Dermis microvascular lymphatic vessel endothelial cell (primary cell): ENCODE data around the gene VPS50. TPM values are rescaled to one million over a fixed set of nuclear protein-coding genes. Genes with fewer than 3 reads are reported as not detected.

Experiments
- DNase-seq, 2 donors: peaks; one replicate each; pipeline versions ENCODE4 v3.0.0 to v3.0.0-alpha.2; 2010; ENCODE audit warnings: low read depth in 2 of 2
- total RNA-seq: library from RNA; depleted of rRNA; stranded (reverse); fragments of >200 nt; gene quantifications from 2 replicates; pipeline ENCODE4 v1.2.1, GENCODE V29; 2014

The VPS50 gene, protein sequence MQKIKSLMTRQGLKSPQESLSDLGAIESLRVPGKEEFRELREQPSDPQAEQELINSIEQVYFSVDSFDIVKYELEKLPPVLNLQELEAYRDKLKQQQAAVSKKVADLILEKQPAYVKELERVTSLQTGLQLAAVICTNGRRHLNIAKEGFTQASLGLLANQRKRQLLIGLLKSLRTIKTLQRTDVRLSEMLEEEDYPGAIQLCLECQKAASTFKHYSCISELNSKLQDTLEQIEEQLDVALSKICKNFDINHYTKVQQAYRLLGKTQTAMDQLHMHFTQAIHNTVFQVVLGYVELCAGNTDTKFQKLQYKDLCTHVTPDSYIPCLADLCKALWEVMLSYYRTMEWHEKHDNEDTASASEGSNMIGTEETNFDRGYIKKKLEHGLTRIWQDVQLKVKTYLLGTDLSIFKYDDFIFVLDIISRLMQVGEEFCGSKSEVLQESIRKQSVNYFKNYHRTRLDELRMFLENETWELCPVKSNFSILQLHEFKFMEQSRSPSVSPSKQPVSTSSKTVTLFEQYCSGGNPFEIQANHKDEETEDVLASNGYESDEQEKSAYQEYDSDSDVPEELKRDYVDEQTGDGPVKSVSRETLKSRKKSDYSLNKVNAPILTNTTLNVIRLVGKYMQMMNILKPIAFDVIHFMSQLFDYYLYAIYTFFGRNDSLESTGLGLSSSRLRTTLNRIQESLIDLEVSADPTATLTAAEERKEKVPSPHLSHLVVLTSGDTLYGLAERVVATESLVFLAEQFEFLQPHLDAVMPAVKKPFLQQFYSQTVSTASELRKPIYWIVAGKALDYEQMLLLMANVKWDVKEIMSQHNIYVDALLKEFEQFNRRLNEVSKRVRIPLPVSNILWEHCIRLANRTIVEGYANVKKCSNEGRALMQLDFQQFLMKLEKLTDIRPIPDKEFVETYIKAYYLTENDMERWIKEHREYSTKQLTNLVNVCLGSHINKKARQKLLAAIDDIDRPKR
- total RNA-seq = 26.0 and 27.1 TPM in 2 replicates

DNA sequence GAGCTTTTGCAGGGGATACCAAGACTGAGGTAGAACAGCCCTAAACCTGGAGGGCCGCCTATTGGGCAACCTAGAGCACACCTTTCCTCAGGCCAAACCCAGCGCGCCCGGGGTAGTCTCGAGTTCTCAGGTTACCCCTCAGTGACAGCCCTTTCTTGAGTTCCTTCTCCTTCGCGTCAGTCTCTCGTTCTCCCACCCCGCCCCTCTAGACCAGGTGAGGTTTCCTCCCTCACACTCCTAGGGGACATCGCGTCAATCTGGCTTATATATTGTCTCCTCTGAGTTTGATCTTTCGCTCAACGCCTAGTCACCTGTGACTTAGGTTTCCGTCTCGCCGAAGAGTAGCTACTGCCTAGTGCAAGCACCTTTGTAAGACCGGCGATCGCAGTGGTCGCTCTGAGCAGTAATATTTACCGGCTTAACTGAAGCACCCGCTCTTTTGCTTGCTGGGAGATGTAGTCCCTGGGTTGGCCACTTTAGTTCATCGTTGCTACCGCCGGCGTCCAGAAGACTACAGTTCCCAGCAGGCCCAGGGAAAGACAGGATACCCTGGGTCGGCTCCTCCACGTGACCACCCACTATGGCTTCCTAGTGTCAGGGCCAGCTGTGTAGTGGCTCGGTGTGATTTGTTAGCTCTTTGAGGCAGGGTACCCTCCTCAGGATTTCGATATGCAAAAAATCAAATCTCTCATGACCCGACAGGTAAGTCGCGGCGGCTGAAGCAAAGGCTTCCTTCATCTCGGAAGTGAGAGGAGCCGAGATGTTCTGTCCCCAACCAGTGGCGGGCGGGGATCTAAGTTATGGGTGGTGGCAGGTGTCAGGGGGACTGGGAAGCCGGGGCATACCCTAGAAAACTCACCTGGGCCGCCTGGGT lies at the start of gene VPS50:
Gene VPS50, plus strand, starts transcription at position 568 of the 874 bp plus-strand sequence. Its CDS starts 102 bp downstream, at position 670.
- peak; percentile 93 to 97 for DNase-seq

DNA sequence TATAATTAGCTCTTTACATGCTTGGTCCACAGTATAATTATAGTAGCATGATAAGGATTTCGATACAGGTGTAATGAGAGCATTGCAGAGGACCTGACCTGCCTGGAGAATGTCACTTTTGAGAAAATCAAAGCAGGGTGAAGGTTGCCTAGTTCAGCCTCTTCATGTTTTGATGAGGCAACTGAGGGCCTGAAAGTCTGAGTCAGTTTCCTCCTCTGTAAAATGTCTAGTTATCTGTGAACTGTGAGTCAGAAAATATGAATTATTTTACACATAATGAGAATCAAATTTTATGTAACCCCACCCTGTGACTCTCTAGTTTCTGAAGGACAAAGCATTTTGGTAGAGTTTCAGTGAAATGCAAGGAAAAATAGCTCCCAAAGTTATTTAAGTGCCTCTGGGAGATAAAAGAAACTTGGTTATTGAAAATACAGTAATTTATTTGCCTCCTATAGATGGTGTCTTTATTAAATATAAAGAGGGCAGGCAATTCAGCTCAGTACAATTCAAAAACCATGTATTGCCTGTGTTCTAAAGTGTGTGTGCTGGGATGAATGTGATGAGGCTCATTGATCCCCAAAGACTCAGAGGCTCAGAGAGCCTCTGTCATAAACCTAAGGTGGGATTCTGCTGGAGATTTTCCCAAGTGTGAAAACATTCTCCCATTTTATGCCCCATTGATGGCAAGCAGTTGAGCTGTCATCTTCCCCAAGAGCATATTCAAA lies 46.7 kb upstream of the VPS50 start:
- DNase-seq = peak in 1 of 2 donors; percentile 12

DNA sequence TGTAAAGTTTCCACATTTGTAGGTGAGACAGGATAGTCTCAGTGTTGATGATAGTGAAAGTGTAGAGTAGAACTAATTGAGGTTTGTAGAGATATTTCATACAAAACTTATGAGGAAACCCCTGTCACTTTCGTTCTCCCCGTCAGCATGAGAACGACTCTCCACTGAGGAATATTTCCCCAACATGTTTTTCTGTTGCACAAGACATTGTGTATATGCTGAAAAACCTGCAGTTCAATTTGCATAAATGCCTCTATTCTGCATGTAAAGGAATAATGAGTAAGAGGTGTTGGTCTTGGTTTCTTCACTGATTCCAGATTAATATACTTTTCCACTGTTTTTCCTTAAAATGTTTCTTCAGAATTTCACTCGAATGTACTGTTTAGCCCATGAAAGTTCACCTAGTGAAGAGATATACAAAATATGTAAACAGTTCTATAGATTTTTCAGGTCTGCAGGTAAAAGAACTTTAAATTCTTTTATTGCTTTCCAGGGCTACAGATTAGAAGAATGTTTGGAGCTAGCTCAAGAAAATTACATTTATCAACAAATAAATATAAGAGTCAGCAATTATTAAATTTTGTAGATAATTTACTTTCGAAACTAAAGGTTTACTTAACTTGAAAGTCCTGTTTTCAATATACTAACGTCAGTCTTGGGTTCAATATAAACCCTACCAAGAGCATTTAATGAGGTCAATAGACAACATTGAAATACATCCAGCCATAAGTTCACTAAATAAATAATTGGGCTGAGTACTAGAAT lies 43.1 kb upstream of the VPS50 start:
- no peak for DNase-seq

DNA sequence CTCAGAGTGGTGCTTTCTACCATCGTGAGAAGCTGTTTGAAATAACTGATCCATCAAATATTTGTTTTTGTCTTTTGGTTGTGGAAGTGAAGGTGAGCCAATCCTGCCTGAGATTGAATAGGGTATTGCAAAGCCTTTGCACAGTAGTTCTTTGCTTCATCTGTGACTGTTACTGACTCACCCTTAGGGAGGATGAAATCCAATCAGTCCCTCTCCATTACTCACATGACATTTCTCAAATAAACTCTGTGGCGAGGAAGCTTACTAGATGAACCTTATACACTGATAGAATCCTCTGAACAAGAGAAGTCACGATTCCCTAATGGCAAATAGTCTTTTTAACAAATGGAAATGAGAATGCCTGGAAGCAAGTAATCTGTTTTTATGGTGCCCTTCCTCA lies 37.8 kb upstream of the VPS50 start:
- no peak for DNase-seq

DNA sequence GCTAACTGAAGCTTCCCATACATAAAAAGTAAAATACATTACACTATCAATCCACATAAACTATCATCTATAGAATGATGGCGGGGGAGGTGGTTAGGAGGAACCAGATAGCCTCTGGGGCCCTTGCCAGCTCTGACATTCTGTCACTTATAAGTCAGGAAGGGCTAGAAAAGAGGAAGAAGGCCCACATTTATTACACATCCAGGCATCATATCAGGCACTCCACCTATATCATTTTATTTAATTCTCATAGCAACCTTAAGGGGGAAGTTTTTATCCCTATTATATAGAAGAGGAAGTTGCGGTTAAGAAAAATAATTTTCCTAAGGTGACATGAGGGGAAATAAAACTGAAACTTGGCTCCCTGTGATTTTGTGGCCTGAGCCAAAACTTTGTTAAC lies 35.8 kb upstream of the VPS50 start:
- DNase-seq = no peak

DNA sequence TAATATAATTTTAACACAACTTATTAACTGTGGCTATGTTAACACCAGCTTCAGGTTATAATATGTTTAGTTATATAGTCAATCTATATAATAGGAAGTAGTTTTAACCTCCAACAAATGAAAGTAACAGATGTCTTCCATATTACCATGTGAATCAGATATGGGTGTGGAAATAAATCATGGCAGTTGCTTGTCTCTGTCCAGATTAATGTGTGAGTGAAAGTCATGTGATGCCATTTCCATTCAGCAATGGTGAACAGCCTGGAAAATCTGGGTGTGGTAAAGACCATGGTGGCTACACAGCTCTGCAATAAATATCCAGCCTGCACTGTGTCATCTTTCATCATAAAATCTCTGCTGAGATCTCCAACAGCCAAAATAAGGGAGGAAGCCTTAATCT lies 33.7 kb upstream of the VPS50 start:
- no peak for DNase-seq

DNA sequence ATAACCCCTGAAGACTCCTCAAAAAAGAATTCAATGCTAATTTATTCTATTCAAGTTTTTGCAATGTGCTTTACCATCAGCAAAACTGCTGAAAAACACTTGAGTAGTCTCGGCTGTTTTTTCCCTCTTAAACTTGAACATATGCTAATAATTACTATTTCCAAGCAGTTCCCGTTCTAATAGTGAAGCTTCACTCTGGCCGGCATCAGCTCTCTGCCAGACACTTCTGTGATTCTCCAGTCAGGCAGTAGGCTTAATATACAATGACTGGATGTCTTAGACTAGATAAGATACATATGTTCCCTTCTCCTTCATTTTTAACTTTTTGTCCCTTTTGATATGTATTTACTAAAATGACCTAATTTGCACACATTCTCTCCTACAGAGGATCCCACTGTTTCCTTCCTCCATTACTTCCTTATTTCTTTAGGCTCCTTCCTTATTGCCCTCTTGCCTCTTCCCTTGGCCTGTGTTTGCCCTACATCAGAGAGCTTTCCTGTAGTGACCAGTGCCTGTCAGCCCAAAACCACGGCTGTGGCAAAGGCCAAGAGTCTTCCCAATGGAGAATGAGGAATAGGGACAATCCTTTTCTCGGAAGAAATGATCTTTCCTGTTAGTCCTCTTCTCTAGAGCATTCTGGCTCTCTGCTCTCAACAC lies 29.4 kb upstream of the VPS50 start:
- DNase-seq = no peak

DNA sequence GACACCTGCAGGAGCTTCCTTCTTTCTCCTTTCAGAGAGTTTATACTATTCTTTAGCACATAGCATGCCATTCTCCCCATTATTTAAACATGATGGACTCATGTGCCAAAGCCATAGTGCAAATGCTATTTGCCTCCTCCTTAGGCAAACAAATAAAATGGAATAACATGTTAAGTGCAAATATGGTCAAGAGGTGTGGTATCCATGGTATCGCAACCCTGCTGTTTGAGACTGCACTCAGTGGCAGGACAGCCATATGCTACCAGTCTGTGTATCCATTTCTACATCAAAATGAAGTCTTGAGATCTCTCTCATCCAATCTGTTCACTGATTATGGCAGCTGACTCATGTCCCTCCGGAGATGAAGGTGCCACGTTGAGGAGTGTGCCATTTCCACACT lies 28.7 kb upstream of the VPS50 start:
- no peak for DNase-seq

DNA sequence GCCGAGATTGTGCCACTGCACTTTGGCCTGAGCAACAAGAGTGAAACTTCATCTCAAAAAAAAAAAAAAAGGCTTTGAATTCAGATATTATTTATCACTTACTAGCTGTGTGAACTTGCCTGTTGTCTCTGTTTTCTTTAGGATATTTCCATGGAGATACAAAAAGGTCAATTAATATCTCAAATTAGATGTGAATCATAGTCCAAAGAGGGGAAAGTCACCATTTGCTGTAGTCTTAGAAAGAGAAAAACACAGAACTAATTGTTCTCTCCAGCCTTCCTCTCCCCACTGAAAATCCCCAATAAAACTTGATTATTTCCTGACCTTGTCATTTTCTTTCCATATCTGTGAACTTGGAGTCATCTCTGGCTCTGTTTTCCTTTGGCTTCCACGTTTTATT lies 27.1 kb upstream of the VPS50 start:
- DNase-seq = no peak

DNA sequence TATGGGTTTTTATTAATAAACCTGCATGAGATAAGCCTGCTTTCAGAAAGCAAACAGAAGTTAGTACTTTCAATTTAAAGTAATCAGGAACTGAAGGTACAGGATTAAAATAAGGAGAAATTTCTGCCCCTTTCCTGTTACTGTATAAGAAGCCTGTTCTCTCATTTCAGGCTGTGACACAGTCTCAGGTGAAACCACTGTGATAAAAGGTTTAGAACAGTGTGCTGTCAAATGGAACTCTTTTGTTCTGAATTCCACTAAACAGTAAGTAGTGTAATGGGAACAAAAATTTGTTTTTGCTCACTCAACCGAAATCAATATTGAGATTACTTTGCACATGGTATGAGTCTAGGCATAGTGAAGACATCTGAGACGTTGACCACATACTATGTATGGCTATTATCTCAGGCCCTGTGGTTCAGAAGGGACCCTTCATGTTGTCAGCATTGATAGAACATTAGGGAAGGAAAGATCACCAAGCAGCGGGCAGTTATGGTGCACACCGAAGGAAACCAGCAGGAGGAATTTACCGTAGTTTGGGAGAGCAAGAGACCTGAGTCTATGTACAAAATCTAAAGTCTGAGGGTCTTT lies 20.8 kb upstream of the VPS50 start:
- no peak for DNase-seq

DNA sequence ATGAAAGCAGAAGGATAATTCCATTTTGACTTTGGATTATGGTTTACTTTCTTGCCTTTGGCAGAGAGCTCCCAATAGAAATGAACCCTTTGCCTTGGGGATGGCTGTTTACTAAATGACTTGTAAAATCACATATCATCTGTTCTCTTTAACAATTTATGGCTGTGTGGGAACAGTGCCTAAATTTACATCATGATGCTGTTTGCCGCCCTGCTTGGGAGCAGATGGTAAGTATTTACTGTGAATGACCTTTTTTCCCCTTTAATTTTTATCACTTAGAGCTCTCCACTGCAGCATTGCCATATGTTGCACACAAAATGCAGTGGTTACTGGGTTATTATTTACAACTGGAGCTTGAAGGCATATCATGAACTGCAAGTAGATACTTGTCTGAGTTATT lies 19.3 kb upstream of the VPS50 start:
- DNase-seq = no peak

DNA sequence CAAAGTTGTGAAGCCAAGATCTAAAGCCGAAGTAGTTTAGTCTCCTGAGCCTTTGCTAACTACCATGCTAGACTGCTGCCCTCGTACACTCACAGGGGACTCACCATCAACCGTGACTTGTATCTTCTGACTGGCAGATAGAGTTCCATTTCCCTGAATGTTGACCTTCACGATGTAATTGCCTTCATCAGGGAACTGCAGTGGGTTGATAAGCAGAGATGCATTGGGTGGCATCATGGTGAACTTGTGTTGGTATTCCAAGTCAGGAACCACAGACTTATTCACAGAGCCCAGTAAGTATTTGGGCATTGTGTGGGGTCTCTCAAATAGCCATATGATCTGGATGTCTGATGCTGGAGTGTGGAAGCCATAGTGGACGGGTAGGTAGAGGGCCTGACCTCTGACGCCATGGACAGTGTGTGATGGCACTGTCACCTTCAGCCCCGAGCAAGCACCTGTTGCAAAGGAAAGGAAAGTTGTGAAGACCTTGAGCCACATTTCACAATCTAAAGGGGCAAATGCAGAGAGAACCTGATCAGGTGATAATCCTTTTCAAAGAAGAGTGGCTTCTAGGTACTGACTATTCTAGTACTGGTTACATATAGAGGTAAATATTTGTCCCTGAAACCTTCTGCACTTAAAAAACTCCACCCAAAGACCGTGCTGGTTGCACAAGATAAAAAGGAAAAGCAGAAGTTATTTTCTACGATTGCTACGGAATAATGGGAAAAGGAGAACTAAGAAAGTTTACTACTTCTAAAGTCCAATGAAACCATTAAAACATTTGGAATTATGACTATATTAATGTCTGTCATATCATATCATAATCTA lies 13.0 kb upstream of the VPS50 start:
- DNase-seq = no peak

DNA sequence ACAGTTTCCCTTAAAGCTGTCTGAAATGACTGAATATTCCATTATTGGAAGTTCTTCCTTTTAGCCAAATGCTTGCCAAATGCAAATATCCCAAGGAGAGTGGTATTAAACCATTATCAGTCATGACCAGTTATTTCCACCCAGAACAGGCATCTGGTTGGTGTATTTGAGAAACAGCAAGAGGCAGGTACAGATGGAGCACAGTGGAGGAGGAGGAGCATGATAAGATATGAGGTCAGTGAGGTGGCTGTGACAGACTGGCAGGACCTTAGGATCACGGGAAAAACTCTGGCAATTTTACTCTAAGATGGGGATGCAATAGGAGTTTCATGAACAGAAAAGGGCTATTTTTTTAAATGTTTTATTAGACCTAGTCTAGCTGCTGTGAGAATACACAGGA lies 12.3 kb upstream of the VPS50 start:
- DNase-seq = no peak

DNA sequence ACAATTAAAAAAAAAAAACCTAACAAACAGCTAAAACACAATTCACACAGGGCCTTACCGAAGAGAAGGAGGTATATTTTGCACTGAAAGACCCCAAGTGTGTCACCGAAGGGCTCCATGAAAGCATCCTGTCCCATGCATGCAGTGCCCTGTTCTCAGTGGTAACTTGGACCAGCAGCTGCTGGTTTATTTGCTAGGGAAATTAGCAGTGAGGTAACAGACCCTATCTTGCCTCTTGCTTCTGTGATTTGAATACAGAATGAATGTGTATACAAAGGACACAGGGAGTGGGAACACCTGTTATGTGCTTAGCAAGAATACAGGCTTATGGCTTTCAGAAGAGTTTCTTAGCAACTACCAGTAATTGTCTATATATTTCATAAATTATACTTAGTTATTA lies 5.9 kb upstream of the VPS50 start, which contains the start of gene HEPACAM2:
Gene HEPACAM2, minus strand, starts transcription at position 160 of the 400 bp plus-strand sequence.
- DNase-seq = no peak

DNA sequence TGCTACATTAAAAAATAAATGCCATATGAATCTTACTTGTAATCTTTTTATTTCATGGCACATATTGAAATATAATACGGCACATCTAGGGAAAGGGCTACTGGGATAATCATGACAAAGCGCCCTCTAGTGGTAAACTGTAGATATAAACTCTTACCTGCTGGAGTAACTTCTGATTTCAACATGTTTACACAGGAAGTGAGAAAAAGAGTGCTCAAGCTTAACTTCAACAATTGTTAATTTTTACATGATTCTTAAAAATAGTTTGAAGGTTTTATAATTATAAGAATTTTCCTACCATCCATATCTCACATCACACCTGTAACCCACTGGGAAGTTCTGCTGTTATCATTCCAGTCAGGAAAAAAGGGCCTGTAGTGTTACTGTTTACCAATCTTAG lies 3.9 kb upstream of the VPS50 start:
- DNase-seq = peak; percentile 59 to 75

DNA sequence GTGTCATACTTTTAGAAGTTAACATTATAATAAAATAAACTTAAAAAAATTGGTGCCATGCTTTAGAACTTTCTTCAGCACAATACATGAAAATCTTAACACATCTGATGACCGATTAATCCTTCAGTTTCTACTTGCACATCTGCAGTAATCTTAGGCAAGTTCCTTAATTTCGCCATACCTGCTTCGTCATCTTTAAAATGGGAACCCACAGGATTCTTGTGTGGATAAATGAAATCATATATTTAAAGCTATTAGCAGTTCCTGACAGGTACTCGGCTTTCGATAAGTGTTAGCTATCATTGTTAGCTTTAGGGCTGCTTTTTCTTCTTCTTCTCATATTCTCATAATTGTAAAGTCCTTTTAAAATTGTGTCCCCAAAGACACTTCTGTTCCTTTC lies 907 bp upstream of the VPS50 start:
- DNase-seq = no peak

DNA sequence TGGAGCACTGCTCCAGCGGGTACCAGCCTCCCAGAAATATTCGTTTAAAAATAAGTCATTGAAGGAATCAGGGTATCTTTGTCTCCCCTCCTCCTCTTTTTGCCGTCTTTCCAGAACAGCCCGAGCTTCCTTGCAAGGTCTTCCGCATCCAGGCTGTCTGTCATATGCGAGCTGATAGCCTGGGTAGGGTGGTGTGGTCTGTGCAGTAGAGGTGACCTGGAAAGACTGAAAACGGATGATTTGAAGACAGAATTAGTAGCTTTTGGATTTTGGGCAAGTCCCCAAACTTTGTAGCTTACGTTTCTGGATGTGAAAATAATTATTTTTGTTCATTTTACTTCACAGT lies 480 bp downstream of the VPS50 start:
- peak in 1 of 2 donors; percentile 23 for DNase-seq

DNA sequence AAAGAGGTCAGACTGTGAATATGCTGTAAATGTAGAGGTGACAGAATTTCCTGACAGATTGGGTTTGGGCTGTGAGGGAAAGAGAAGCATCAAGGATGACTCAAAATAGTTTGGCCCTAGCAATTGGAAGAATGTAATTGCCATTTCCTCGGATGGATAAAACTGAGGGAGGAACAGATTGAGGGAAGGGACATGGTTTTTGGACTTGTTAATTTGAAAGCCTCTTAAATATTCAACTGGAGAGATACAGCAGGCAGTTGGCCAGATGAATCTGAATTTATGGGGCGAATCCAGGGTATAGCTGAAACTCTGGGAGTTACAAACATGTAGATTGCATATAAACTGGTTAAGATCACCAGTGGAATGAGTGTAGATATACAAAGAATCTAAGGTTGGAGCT lies 3.4 kb downstream of the VPS50 start:
- no peak for DNase-seq
